Measurements from ENCODE around the gene SMYD2. TPM values are rescaled to one million over a fixed set of nuclear protein-coding genes. Genes with fewer than 3 reads are reported as not detected.

The SMYD2 gene
- total and polyA plus RNA-seq, 2 of the 8 experiments (the other 6 are each of a cell fraction or from before 2014, with no cell fraction given) = 3.0 to 5.2 TPM

DNA sequence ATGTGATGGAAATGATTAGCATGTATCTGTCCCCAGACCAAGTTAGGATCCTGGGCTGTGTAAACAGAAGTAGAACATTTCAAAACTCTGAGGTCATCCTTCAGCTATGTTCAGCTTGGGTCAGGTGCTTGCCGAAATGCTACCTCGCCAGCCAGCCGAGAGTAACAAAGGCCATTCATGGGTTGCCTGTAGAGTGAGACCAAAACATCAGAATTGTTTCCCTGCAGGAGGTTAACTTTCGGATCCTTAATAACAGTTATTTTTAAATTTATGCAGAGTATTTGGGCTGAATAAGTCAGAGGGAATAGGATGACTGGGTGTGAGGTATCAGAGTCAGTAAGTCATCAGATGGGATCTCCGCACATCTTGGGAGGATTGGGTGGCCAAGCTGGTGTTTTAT, 35.6 kb downstream of the SMYD2 start:
- Histone ChIP-seq H3K36me3 (ENCODE audit: control insufficient read depth in 2 of 4, insufficient read depth in 4 of 4, low read length in 3 of 4) (no peaks in the 10 kb centered on the region; a peak in 1 of 8 replicates), H2BK12ac (ENCODE audit: low read depth, low read length) (no peak overlapping the region), H3K27ac (ENCODE audit: low read depth, low read length) (no peak overlapping the region), H3K4me3 (ENCODE audit: extremely low read depth in 1 of 4, insufficient read depth in 2 of 4, low read depth in 3 of 4, low read length in 4 of 4) (peak overlapping the region in 1 of 4 experiments; percentile 45; a peak in 2 of 8 replicates), H3K27me3 (replicated peaks in 1 of 4; ENCODE audit: control insufficient read depth in 3 of 4, extremely low read depth in 1 of 4, insufficient read depth in 3 of 4, low read length in 3 of 4) (peaks cover 20 to 50% (median 45%) of the 10 kb centered on the region in 4 experiments; a peak in 6 of 7 replicates), H3K4me2 (ENCODE audit: insufficient read depth in 1 of 2, low read depth in 2 of 2, low read length in 2 of 2) (peak overlapping the region; percentile 33 to 55), H2BK5ac (ENCODE audit: low read depth, low read length) (no peak overlapping the region), H4K20me1 (replicated peaks in 1 of 2; ENCODE audit: control insufficient read depth in 1 of 2, insufficient read depth in 2 of 2, low read length in 2 of 2) (peaks cover 0 to 2% of the 10 kb centered on the region in 2 experiments), H2BK120ac (replicated peaks; ENCODE audit: low read depth, low read length) (no peak overlapping the region), H2AFZ (ENCODE audit: low read length) (no peak overlapping the region), H3K18ac (ENCODE audit: extremely low read depth, low read length) (no peak overlapping the region), H3K79me2 (ENCODE audit: control insufficient read depth in 1 of 2, insufficient read depth in 2 of 2, low read length in 2 of 2) (no peaks in the 10 kb centered on the region), H2BK15ac (ENCODE audit: low read length) (no peak overlapping the region), H3K4ac (replicated peaks; ENCODE audit: insufficient read length, low read depth, low read length) (no peak overlapping the region), H3K56ac (replicated peaks; ENCODE audit: insufficient read length, low read depth, low read length) (no peak overlapping the region), H4K5ac (ENCODE audit: insufficient read length, low read depth, low read length) (no peak overlapping the region), H2BK20ac (ENCODE audit: low read length) (no peak overlapping the region), H4K91ac (replicated peaks; ENCODE audit: insufficient read length, low read length) (no peak overlapping the region), H2AK5ac (ENCODE audit: low read depth, low read length) (no peak overlapping the region), H3K14ac (ENCODE audit: insufficient read length) (no peak overlapping the region), H3K9me3 (ENCODE audit: insufficient read depth in 2 of 2, low read depth in 1 of 2, low read length in 1 of 2) (no peaks in the 10 kb centered on the region), H4K8ac (ENCODE audit: extremely low read depth, insufficient read depth, low read length) (no peak overlapping the region), H3K23ac (ENCODE audit: insufficient read length) (no peak overlapping the region), H3K79me1 (ENCODE audit: low read depth, low read length) (no peaks in the 10 kb centered on the region), H3K9ac (replicated peaks in 1 of 4; ENCODE audit: extremely low read depth in 1 of 4, low read depth in 3 of 4, low read length in 3 of 4) (no peak overlapping the region), H3K4me1 (replicated peaks in 1 of 4; ENCODE audit: control insufficient read depth in 3 of 4, insufficient read depth in 4 of 4, low read length in 3 of 4) (peaks cover 3 to 23% (median 15%) of the 10 kb centered on the region in 4 experiments), H3K23me2 (ENCODE audit: low read depth, low read length) (no peaks in the 10 kb centered on the region)
- WGBS, 2 experiments (ENCODE audit: extremely low coverage in 1 of 2, insufficient coverage in 1 of 2, insufficient read length in 1 of 2, insufficient replicate concordance in 2 of 2, low coverage in 1 of 2, low lambda C conversion rate in 2 of 2, missing lambda C conversion rate in 1 of 2) = 4% methylated on average over 5 of the region's 5 CpGs; no CpG with 5 or more reads in 1 of the 2 experiments
- peak; percentile 92 for FAIRE-seq
- ChIA-PET POLR2A (ENCODE audit: partially characterized antibody) (interaction anchor here (0.8 to 2.9 kb wide), 11 partner anchors 8 to 39 kb away, joined by 3 to 15 read pairs (median 5); partner anchors contain the start of gene SMYD2), CTCF (ENCODE audit: partially characterized antibody) (interaction anchor here (0.7 to 12.6 kb wide), 13 partner anchors 10 to 318 kb away, joined by 3 to 262 read pairs (median 15); no protein-coding TSS in a partner anchor)
- peak; percentile 55 to 88 for DNase-seq (ENCODE audit: low read depth in 1 of 2, low spot score in 2 of 2)
- TF ChIP-seq, protein P1, sequence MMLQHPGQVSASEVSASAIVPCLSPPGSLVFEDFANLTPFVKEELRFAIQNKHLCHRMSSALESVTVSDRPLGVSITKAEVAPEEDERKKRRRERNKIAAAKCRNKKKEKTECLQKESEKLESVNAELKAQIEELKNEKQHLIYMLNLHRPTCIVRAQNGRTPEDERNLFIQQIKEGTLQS (IDR thresholded peaks at IDR 0.05; ENCODE audit: insufficient read depth, low read depth, low read length) = peak; percentile 66
- TF ChIP-seq SP1 (IDR thresholded peaks at IDR 0.05; ENCODE audit: low read depth, low read length) (peak; percentile 87), BCL11A (IDR thresholded peaks at IDR 0.05; ENCODE audit: low read depth in 2 of 2, low read length in 2 of 2) (peak in 1 of 2 experiments; percentile 63), CREB1 (IDR thresholded peaks at IDR 0.05) (peak; percentile 57), RBBP5 (IDR thresholded peaks at IDR 0.05; ENCODE audit: borderline replicate concordance, low read depth, low read length) (no peak), TAF7 (optimal IDR thresholded peaks at IDR 0.05; ENCODE audit: borderline replicate concordance, low read depth, low read length) (no peak), RFX5 (IDR thresholded peaks at IDR 0.05; ENCODE audit: borderline replicate concordance, low read depth, low read length) (no peak), SIRT6 (IDR thresholded peaks at IDR 0.05; ENCODE audit: low read length) (no peak), TAF1 (IDR thresholded peaks at IDR 0.05; ENCODE audit: low read depth, low read length) (no peak), NANOG (IDR thresholded peaks at IDR 0.05; ENCODE audit: insufficient read depth, low read depth, low read length, poor library complexity, severe bottlenecking) (peak; percentile 100), SP2 (IDR thresholded peaks at IDR 0.05; ENCODE audit: low read length) (no peak), CBX5 (IDR thresholded peaks at IDR 0.05; ENCODE audit: low read depth, low read length) (no peak), EP300 (IDR thresholded peaks at IDR 0.05; ENCODE audit: borderline replicate concordance in 1 of 2, low read depth in 2 of 2, low read length in 2 of 2) (peak in 1 of 2 experiments; percentile 97; a peak in 2 of 3 replicates), CHD2 (IDR thresholded peaks at IDR 0.05; ENCODE audit: low read length) (peak; percentile 64)

Data from H1 (cell line).